Large intestine (tissue), 3 donors: ENCODE results near the gene MYO5B. TPM values are rescaled to one million over a fixed set of nuclear protein-coding genes. Genes with fewer than 3 reads are reported as not detected.

Experiments
- DNase-seq, 2 donors: peaks; one replicate each; pipeline versions ENCODE4 v3.0.0 to v3.0.0-alpha.2; 2013
- H3K27ac ChIP-seq: one replicate; pipeline ENCODE4 v1.5.1; 2013; ENCODE audit warnings: low read length
- H3K27me3 ChIP-seq: 2 replicates; pipeline ENCODE4 v1.6.1; 2013; ENCODE audit warnings: low read length; ENCODE audit not compliant: control insufficient read depth, insufficient read depth
- H3K36me3 ChIP-seq: 2 replicates; pipeline ENCODE4 v1.6.1; 2013; ENCODE audit warnings: low read length; ENCODE audit not compliant: control insufficient read depth, insufficient read depth
- H3K4me1 ChIP-seq: one replicate; pipeline ENCODE4 v1.6.1; 2013; ENCODE audit warnings: low read length; ENCODE audit not compliant: control insufficient read depth, insufficient read depth
- H3K4me3 ChIP-seq: one replicate; pipeline ENCODE4 v1.5.1; 2013; ENCODE audit warnings: low read length
- H3K9me3 ChIP-seq: one replicate; pipeline ENCODE4 v1.6.1; 2013; ENCODE audit warnings: mild to moderate bottlenecking, low read depth, low read length, moderate library complexity; ENCODE audit not compliant: control insufficient read depth
- WGBS: methylation state at CpG from one replicate; pipeline ENCODE4 v1.1.5; 2013; ENCODE audit warnings: low lambda C conversion rate; ENCODE audit not compliant: insufficient coverage; 5-methylcytosine and 5-hydroxymethylcytosine counted together
- polyA plus RNA-seq: library from polyadenylated mRNA; unstranded; fragments of 120-200 nt; gene quantifications from one replicate; pipeline ENCODE4 v1.2.1, GENCODE V29; 2013

MYO5B gene
- polyA plus RNA-seq, 1 donor: 52.0 TPM

DNA sequence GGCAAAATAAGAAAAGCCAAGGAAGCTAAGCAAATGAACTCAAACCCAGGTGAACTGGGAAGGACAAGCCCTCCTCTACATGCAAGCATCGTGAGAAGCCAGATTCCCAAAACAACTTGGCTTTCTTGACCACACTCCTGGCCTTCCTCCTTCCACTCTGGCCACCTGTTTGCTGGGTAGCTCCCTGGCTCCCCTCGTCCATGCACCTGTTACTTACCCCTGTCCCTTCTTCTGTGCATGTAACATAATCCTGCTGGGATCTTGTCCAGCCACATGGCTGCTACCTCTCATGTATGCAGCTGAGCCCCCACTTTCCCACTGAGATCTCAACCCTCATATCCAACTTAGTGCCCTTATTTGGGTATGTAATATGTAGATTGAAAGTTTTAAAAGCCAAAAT is 121.6 kb downstream of the MYO5B start:
- no peak for DNase-seq
- H3K9me3 ChIP-seq: no peaks in the 10 kb centered on the region
- 100% methylated on average over 1 of the region's 2 CpGs for WGBS
- peaks cover 16% of the 10 kb centered on the region for H3K4me1 ChIP-seq
- no peaks in the 10 kb centered on the region for H3K36me3 ChIP-seq
- H3K4me3 ChIP-seq: no peak overlapping the region
- H3K27me3 ChIP-seq: no peaks in the 10 kb centered on the region
- no peak overlapping the region for H3K27ac ChIP-seq

DNA sequence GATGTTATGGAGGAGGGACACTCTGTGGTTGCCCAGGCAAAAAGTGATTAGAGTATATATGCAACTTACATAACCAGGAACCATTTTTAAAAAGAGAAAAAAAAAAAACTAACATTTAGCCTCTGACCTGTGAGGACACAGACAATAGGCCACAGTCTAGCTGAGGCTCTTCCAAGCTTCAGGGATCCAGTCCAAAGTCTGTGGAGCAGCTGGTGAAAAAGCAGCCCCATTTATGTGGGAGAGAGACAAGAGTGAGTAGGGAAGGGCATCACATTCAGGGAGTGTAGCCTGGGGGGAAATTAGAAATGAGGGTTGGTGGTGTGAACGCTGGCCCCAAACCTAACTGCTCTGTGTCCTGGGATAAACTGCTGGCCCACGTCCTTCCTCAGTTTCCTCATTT is 122.8 kb downstream of the MYO5B start:
- WGBS: no CpG with 5 or more reads among the region's 2 CpGs
- DNase-seq: peak in 1 of 2 donors; percentile 26

DNA sequence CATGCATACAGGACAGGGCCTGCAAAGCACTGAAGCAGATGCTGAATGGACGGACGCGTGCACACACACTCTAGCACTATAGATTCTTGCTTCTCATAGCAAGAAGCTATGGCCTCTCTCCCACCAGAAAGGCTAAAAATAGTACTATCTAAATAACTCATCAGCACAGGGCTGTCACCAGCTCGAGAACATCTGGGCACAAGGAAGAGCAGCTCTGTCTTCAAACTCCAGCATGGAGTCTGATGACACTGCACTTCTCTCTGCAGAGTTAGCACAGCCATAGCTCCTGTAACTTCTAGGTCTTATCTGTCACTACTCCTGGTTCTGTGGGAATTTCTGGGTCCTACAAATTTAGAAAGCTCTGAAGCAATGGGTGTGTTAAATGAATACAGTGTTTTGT is 123.5 kb downstream of the MYO5B start:
- DNase-seq: no peak
- no peak overlapping the region for H3K27ac ChIP-seq
- H3K36me3 ChIP-seq: no peaks in the 10 kb centered on the region
- H3K4me1 ChIP-seq: peaks cover 14% of the 10 kb centered on the region
- H3K4me3 ChIP-seq: no peak overlapping the region
- no peaks in the 10 kb centered on the region for H3K27me3 ChIP-seq
- no CpG with 5 or more reads among the region's 4 CpGs for WGBS
- no peaks in the 10 kb centered on the region for H3K9me3 ChIP-seq

More for the DNA sequence above, 122.8 kb downstream of the MYO5B start:
- Histone ChIP-seq H3K9me3 (no peaks in the 10 kb centered on the region), H3K27ac (no peak overlapping the region), H3K27me3 (no peaks in the 10 kb centered on the region), H3K4me3 (no peak overlapping the region), H3K36me3 (no peaks in the 10 kb centered on the region), H3K4me1 (peaks cover 16% of the 10 kb centered on the region)

DNA sequence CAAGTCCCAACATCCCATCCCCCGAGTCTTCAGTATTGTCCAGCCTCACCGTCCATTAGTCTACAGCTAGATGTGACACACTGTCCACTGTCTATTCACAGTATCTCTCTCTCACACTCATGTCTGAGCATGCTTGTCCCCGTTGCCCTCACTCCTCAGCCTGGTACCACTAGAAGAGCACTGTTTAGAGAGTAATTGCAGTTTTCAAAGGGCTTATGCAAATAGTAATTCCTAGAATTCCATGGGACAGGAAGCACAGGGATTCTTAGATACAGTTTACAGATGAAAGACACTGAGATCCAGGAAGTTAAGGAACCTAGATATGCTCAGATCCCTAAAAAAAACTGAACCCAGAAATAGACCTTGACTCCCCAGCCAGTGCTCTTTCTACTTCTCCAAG is 125.5 kb downstream of the MYO5B start:
- Histone ChIP-seq H3K36me3 (no peaks in the 10 kb centered on the region), H3K4me1 (peaks cover 3% of the 10 kb centered on the region), H3K27me3 (no peaks in the 10 kb centered on the region), H3K27ac (no peak overlapping the region), H3K4me3 (no peak overlapping the region), H3K9me3 (no peaks in the 10 kb centered on the region)
- DNase-seq: no peak
- WGBS: no CpG with 5 or more reads among the region's 3 CpGs

DNA sequence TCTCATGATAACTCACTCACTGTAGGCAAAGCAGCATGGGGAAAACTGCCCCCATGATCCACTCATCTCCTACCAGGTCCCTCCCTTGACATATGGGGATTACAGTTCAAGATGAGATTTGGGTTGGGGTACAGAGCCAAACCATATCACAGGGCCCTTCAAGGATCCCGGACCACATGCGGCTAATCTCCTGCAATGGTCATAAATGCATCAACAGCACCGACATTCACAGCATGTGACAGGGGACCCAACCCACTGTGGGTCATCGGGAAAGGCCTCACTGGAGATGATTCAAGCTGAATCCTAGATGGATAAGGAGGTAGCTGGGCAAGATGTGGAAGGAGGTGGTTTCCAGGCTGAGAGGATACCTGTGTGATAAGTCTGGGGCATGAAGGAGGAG is 129.4 kb downstream of the MYO5B start:
- Histone ChIP-seq H3K9me3 (no peaks in the 10 kb centered on the region), H3K4me1 (peaks cover 3% of the 10 kb centered on the region), H3K36me3 (no peaks in the 10 kb centered on the region), H3K27ac (no peak overlapping the region), H3K4me3 (no peak overlapping the region), H3K27me3 (no peaks in the 10 kb centered on the region)
- no peak for DNase-seq
- WGBS: no CpG with 5 or more reads among the region's 4 CpGs

DNA sequence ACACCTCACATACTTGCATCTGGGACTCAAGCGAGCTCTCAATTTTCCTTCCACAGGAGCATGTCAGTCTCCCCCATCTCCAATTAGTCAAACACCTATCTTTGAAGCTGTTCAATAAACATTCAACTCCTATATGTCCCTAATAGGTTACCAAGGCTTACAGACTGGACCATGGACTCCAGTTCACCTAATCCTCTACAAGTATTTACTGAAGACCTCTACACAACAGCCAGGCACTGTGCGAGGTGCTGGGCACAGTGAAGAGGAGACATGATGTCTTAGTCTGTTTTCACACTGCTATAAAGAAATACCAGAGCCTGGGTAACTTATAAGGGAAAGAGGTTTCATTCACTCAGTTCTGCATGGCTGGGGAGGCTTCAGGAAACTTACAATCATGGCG is 129.9 kb downstream of the MYO5B start:
- H3K27ac ChIP-seq: no peak overlapping the region
- DNase-seq: no peak

DNA sequence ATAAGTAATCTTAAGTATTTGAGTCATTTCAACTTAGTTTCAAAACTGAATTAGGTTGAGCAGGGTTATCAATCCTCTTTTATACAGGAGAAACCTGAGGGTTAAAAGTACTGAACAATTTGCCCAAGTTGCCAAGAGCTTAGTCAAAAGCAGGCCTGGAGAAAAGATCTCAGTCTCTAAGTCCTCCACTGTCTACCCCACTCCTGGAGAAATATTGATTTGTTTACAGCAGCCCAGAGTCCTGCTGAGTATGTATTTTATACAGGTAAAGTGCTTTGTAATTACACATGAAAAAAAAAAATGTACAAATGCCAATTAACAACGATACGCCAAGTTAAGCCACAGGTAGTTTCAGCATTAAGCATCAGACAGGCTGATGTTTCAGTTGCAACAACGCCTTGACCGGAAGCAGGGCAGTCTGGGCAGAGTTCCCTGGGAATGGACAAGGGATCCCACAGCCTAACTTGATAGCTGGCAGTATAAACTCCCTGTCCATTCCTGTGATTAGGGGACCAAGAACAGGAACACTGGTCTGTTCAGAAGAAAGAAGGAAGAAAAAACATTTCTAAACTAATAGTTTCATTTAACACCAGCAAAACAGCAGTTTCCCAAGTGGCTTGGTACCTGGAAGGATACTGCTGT is 132.9 kb downstream of the MYO5B start:
- Histone ChIP-seq H3K27ac (no peak overlapping the region), H3K9me3 (no peaks in the 10 kb centered on the region), H3K36me3 (no peaks in the 10 kb centered on the region), H3K27me3 (no peaks in the 10 kb centered on the region), H3K4me3 (no peak overlapping the region), H3K4me1 (no peaks in the 10 kb centered on the region)
- WGBS: no CpG with 5 or more reads among the region's 4 CpGs
- DNase-seq: no peak

More for the DNA sequence above, 129.9 kb downstream of the MYO5B start:
- no peak overlapping the region for H3K4me3 ChIP-seq
- H3K4me1 ChIP-seq: peaks cover 3% of the 10 kb centered on the region
- H3K27me3 ChIP-seq: no peaks in the 10 kb centered on the region
- H3K36me3 ChIP-seq: no peaks in the 10 kb centered on the region
- H3K9me3 ChIP-seq: no peaks in the 10 kb centered on the region
- WGBS: no CpG with 5 or more reads among the region's 3 CpGs

DNA sequence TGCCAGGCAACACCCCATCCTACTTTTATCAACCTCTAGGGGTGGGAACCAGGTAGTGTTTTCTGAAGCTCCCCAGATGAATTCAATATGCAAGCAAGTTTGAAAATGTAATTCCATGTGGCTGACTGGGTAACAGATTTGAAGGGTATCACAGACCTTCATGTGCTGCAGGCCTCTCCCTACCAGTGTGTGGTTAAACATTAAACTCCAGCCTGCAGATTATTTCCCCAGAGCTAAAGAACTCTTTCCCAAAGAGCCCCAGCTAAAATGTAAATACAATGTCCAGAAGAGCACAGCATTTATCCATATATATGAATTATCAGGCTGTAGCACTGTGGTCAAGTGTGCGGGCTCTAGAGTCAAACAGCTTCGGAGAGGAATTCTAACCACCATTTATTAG is 134.1 kb downstream of the MYO5B start:
- Histone ChIP-seq H3K27ac (no peak overlapping the region), H3K27me3 (no peaks in the 10 kb centered on the region), H3K36me3 (no peaks in the 10 kb centered on the region), H3K4me1 (no peaks in the 10 kb centered on the region), H3K9me3 (no peaks in the 10 kb centered on the region), H3K4me3 (no peak overlapping the region)
- DNase-seq: no peak
- WGBS: no CpG with 5 or more reads among the region's 2 CpGs

DNA sequence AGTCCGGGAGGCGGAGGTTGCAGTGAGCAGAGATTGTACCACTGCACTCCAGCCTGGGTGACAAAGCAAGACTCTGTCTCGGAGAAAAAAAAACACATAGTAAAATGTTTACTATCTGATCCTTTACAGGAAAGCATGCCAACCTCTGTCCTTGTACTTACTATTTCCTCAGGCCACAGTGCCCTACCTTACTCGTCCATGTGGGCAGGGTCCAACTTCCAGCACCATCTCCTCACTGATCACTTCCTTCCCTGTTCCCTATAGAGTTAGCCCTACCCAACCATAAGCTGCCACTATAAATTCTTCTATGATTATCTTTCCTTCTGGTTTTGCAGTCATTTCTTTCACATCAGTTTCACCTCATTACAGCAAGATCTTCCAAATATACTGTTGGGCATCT is 136.2 kb downstream of the MYO5B start:
- no CpG with 5 or more reads among the region's 4 CpGs for WGBS
- no peaks in the 10 kb centered on the region for H3K9me3 ChIP-seq
- H3K36me3 ChIP-seq: peaks cover 10% of the 10 kb centered on the region
- peak in 1 of 2 donors; percentile 43 for DNase-seq
- no peak overlapping the region for H3K4me3 ChIP-seq
- no peak overlapping the region for H3K27ac ChIP-seq
- no peaks in the 10 kb centered on the region for H3K4me1 ChIP-seq
- no peaks in the 10 kb centered on the region for H3K27me3 ChIP-seq

DNA sequence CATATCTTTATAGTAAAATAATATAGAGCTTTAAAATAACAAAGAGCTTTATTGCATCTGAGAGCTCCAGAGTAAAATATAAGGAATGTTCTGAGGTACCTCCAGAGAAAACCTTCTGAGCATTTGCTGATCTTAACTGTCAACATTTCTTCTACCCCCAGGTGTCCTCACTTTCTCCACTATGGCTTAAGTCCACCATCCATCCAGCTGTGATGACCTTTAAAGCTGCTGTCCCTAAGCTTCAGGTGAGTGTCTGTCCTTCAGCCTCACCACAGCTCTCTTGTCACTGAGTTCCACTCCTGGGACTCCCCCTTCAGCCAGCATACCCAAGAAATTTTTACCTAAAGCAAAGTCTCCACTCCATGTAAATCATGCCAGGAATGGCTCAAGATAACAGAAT is 137.9 kb downstream of the MYO5B start:
- Histone ChIP-seq H3K36me3 (peaks cover 13% of the 10 kb centered on the region), H3K27ac (no peak overlapping the region), H3K4me3 (no peak overlapping the region), H3K4me1 (no peaks in the 10 kb centered on the region), H3K27me3 (no peaks in the 10 kb centered on the region), H3K9me3 (no peaks in the 10 kb centered on the region)
- DNase-seq: no peak

DNA sequence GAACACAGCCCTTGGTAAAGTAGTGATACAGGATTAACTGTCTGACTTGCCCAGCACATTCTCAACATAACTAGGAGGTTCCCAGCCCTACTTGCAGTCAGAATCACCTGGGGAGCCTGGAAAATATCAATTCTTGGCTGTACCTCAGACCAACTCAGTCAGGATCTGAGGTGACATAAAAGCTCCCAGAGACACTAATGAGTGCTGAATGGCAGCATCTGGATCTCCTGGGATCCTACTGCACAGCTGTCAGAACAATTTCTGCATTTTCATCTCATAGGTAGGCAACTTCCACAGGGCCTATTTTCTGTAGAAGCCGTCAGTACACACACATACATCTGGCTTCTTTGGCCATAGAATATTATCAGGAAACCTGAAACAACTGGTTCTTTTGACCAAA is 138.8 kb downstream of the MYO5B start:
- Histone ChIP-seq H3K4me3 (no peak overlapping the region), H3K27ac (no peak overlapping the region), H3K4me1 (no peaks in the 10 kb centered on the region), H3K9me3 (no peaks in the 10 kb centered on the region), H3K27me3 (no peaks in the 10 kb centered on the region), H3K36me3 (peaks cover 13% of the 10 kb centered on the region)
- no CpG with 5 or more reads among the region's 1 CpG for WGBS
- DNase-seq: no peak
